ES-I3 (cell line): Measurements from ENCODE around the gene TP53BP2.
"Not testable (repeated sequence)": the region's sequence is repeated elsewhere in the genome, so short reads cannot be mapped to it uniquely, and the experiment has no call there.

Experiments
- H3K36me3 ChIP-seq: 2 replicates; pipeline ENCODE4 v1.6.1; 2013; ENCODE audit warnings: mild to moderate bottlenecking, low read length, control low read depth, moderate library complexity; ENCODE audit not compliant: insufficient read depth
- H3K4me1 ChIP-seq: 2 replicates; pipeline ENCODE4 v1.6.1; 2013; ENCODE audit warnings: mild to moderate bottlenecking, control low read depth, low read length; ENCODE audit not compliant: insufficient read depth
- H3K9ac ChIP-seq: 2 replicates; pipeline ENCODE4 v1.6.1; 2013; ENCODE audit warnings: low read depth, mild to moderate bottlenecking, low read length, moderate library complexity
- H3K9me3 ChIP-seq: 2 replicates; pipeline ENCODE4 v1.6.1; 2013; ENCODE audit warnings: mild to moderate bottlenecking, low read length, moderate library complexity; ENCODE audit not compliant: control insufficient read depth, insufficient read depth

The TP53BP2 gene

DNA sequence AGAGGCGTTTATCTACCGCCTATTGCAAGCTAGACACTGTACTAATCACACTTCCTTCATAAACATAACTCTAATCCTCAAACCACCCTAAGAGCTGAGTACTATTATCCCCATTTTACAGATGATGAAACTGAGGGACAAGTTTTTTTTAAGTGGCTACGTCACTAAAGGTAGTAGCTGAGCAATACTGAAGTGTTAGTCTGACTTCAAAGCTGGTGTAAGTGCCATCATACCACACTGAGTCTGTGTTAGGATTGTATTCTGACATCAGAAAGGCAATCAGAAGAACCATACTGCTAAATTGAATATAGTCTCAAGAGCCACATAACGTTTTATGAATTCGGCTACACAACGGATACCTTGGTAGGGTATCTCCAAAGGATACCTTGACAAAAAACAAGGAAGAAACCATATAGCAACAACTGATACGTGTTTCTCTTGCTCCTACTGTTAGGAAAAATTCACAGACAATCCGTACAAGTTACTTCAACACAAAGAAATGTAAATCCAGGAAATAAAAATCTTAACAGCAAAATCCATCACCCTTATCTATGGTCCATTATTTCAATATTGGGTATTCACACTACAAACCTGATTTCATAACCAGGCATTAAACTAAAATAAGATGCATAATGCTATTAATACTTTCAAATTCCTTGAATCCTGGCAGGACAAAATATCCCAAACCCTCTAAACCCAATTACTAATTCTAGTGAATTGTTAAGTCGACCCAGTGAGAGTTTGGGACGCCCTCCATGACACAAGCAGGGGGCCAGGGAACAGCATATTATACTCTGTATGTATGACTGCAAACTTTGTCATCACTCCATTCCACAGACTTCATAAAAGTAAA is 1.6 kb downstream of the TP53BP2 start:
- no peaks in the 10 kb centered on the region for H3K9me3 ChIP-seq
- H3K9ac ChIP-seq = peak overlapping the region; percentile 73
- peaks cover 9% of the 10 kb centered on the region; the same call in 1 of the 2 replicates for H3K4me1 ChIP-seq
- H3K36me3 ChIP-seq = no peaks in the 10 kb centered on the region

DNA sequence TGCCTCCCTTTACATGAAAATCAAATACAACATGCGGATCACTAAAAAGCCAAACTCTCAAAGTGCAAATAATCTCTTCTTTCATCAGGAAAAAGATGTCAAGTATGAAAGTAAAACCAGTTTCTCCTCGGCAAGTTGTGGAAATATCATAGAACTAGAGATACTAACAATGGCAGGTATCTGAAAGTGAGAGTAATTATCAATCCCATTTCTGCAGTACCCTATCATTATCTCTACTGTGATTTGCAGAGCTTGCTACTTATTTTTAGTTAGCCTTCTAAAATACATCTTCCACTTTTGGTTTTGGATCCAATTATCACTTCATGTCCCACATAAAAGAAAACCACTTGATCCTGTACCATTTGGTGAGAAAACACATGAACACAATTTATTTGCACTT is 3.0 kb downstream of the TP53BP2 start:
- Histone ChIP-seq H3K4me1 (peaks cover 20% of the 10 kb centered on the region), H3K9me3 (no peaks in the 10 kb centered on the region), H3K9ac (no peak overlapping the region), H3K36me3 (no peaks in the 10 kb centered on the region)

- peaks cover 26% of the 10 kb centered on the region for H3K4me1 ChIP-seq
Measured at GRCh38 chr1:223841977-223842623, 3.6 kb downstream of the TP53BP2 start.

GRCh38 chr1:223840254-223840653 is 5.5 kb downstream of the TP53BP2 start:
- H3K36me3 ChIP-seq = no peaks in the 10 kb centered on the region
- peaks cover 41% of the 10 kb centered on the region for H3K4me1 ChIP-seq
- H3K9ac ChIP-seq = no peak overlapping the region
- H3K9me3 ChIP-seq = no peaks in the 10 kb centered on the region

More at GRCh38 chr1:223841977-223842623, 3.6 kb downstream of the TP53BP2 start:
- H3K36me3 ChIP-seq, H3K9me3 ChIP-seq, H3K9ac ChIP-seq: not testable (repeated sequence)

DNA sequence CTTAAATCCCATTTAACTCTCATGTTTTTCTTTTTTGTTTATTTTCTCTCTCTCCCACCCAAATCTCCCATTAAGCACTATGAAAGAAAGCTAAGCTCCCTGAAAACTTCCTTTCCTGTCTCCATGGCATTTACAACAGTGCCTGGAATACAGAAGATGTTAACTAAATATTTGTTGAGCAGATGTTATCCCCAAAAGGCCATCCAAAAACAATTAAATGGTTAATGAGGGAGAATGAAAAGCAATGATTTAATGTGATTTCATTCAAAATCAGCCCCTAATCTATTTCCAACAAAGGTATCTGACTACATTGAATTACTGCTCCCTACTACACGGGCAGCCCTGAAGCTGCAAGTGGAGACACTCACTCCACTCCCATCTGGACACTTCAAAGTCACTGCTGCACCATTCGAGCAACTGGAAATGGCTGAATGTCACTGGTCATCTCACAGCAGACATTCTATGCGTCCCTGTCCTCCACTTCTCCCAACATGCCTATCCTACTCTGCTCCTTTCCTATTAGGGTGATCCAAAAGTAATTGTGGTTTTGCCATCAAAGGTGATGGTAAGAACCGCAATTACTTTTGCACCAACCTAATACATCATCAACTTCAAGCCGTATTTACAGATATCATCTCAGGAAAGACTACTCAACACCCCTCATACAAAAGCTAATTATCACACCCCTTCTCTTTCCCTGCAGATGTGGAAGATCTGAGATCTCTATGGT is 7.5 kb downstream of the TP53BP2 start:
- Histone ChIP-seq H3K36me3 (no peaks in the 10 kb centered on the region), H3K4me1 (peaks cover 44% of the 10 kb centered on the region), H3K9ac (no peak overlapping the region), H3K9me3 (no peaks in the 10 kb centered on the region)

- H3K36me3 ChIP-seq = no peaks in the 10 kb centered on the region
- H3K4me1 ChIP-seq = peaks cover 45% of the 10 kb centered on the region
- no peaks in the 10 kb centered on the region for H3K9me3 ChIP-seq
- H3K9ac ChIP-seq = no peak overlapping the region
Measured at GRCh38 chr1:223837687-223838086, 8.1 kb downstream of the TP53BP2 start.

- Histone ChIP-seq H3K36me3 (no peaks in the 10 kb centered on the region), H3K9me3 (no peaks in the 10 kb centered on the region), H3K4me1 (peaks cover 48% of the 10 kb centered on the region), H3K9ac (no peak overlapping the region)
Measured at GRCh38 chr1:223837206-223837605, 8.5 kb downstream of the TP53BP2 start.

DNA sequence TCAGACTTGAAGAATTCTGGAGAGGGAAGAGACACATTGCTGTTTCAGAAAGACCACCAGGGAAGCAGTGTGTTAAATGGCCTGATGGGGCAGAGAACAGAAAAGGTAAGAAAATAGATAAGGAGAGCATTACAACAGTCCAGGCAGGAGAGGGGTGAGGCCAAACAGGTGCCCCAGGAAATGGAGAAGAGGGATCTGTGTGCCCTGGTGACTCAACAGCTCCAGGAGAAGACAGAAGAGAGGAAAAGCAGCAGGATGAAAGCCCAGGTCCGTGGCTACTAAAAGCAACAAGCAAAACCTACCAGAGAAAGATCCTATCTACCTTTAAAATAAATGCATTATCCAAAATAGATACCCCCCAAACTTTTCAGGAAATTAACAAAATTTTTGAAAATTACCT is 9.2 kb downstream of the TP53BP2 start:
- Histone ChIP-seq H3K36me3 (no peaks in the 10 kb centered on the region), H3K9ac (no peak overlapping the region), H3K4me1 (peaks cover 48% of the 10 kb centered on the region), H3K9me3 (no peaks in the 10 kb centered on the region)

GRCh38 chr1:223835754-223836153 is 10.0 kb downstream of the TP53BP2 start:
- H3K4me1 ChIP-seq = peaks cover 48% of the 10 kb centered on the region
- H3K9me3 ChIP-seq = no peaks in the 10 kb centered on the region
- no peaks in the 10 kb centered on the region for H3K36me3 ChIP-seq
- no peak overlapping the region for H3K9ac ChIP-seq

GRCh38 chr1:223834660-223835263 is 11.0 kb downstream of the TP53BP2 start:
- no peak overlapping the region for H3K9ac ChIP-seq
- no peaks in the 10 kb centered on the region for H3K9me3 ChIP-seq
- H3K4me1 ChIP-seq = peaks cover 45% of the 10 kb centered on the region
- no peaks in the 10 kb centered on the region for H3K36me3 ChIP-seq

DNA sequence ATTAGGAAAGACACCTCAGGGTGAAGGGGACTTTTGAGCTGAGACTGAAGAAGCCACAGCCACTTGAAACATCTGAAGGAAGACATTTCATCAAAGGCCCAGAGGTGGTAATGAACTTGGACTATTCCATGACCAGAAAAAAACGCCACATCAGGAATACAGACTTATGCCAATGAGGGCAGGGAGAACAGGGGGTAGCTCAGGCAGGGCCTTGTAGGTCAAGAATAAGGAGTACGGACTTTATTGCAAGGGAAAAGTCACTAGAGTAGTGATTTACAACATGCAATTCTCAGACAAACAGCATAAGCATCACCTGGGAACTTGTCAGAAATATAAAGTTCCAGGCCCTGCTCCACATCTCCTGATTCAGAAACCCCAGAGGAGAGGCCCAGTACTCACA is 11.8 kb downstream of the TP53BP2 start:
- Histone ChIP-seq H3K9me3 (no peaks in the 10 kb centered on the region), H3K4me1 (peaks cover 45% of the 10 kb centered on the region), H3K9ac (no peak overlapping the region), H3K36me3 (no peaks in the 10 kb centered on the region)

GRCh38 chr1:223832637-223832943 is 13.2 kb downstream of the TP53BP2 start:
- H3K4me1 ChIP-seq = peaks cover 33% of the 10 kb centered on the region
- no peaks in the 10 kb centered on the region for H3K36me3 ChIP-seq
- no peaks in the 10 kb centered on the region for H3K9me3 ChIP-seq
- no peak overlapping the region for H3K9ac ChIP-seq

DNA sequence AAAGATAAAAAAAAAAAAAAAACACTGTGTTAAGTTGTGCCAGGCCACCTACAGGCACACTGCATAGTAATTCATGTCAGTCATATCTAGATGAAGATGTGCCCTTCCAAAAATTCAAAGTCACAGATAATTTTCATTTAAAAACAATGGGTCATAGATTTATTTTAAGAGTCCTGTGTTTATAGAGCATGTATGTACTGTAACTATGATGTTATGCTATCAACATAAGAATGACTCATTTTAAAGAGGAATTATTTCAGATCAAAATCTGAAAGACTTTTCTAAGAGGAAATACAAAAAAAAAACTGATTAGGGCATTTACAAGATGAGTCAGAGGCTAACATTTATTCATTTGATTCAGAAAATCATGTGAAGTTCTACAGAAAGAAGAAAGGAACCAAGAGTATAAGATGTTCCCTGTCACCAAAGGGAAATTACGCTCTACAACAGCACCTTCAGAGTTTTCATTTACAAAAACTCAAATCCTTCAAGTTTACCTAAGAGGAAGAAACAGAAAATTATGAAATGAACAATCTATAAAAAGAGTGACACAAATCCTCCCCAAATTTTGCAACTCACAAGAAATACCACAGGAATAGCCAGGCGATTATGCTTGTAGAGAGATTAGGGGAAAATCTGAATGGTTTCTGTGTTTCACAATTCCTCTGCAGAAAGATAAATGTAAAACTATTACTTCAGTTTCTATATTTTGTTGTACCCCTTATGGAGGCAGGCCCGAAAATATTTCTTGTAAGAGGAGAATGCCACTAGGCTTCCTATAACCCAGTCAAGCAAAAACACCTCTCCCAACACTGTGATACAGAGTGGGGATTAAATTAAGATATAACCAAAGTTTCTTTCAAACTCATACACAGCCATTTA is 13.8 kb downstream of the TP53BP2 start:
- Histone ChIP-seq H3K36me3 (no peaks in the 10 kb centered on the region), H3K9me3 (no peaks in the 10 kb centered on the region), H3K9ac (no peak overlapping the region), H3K4me1 (peaks cover 33% of the 10 kb centered on the region)

GRCh38 chr1:223829678-223830077 is 16.1 kb downstream of the TP53BP2 start:
- Histone ChIP-seq H3K36me3 (no peaks in the 10 kb centered on the region), H3K4me1 (peaks cover 27% of the 10 kb centered on the region), H3K9me3 (no peaks in the 10 kb centered on the region), H3K9ac (no peak overlapping the region)
